Tibial nerve (tissue), 4 donors: ENCODE data around the gene MCF2L.

Source experiments
- EP300 ChIP-seq, 2 donors: sonication (generic); formaldehyde crosslinking; IDR thresholded peaks; one replicate each; pipeline ENCODE4 v1.6.1; 2017; ENCODE audit warnings: antibody characterized with exemption in 2 of 2, mild to moderate bottlenecking in 1 of 2
- POLR2A ChIP-seq, 2 donors: fragments of 450-650 bp; IDR thresholded peaks; one replicate each; pipeline ENCODE4 v1.6.1; 2017; ENCODE audit warnings: antibody characterized with exemption in 2 of 2, mild to moderate bottlenecking in 2 of 2, moderate library complexity in 2 of 2
- TF ChIP-seq, protein P1 (sequence below), 5 experiments: fragments of 200-600 bp in 3 of 5; fragments of 450-650 bp in 2 of 5; sonication (generic) in 3 of 5; IDR thresholded peaks; one replicate each; pipeline ENCODE4 v1.5.1; 2016 to 2019; ENCODE audit warnings: antibody characterized with exemption in 5 of 5, mild to moderate bottlenecking in 3 of 5, moderate library complexity in 2 of 5

DNA sequence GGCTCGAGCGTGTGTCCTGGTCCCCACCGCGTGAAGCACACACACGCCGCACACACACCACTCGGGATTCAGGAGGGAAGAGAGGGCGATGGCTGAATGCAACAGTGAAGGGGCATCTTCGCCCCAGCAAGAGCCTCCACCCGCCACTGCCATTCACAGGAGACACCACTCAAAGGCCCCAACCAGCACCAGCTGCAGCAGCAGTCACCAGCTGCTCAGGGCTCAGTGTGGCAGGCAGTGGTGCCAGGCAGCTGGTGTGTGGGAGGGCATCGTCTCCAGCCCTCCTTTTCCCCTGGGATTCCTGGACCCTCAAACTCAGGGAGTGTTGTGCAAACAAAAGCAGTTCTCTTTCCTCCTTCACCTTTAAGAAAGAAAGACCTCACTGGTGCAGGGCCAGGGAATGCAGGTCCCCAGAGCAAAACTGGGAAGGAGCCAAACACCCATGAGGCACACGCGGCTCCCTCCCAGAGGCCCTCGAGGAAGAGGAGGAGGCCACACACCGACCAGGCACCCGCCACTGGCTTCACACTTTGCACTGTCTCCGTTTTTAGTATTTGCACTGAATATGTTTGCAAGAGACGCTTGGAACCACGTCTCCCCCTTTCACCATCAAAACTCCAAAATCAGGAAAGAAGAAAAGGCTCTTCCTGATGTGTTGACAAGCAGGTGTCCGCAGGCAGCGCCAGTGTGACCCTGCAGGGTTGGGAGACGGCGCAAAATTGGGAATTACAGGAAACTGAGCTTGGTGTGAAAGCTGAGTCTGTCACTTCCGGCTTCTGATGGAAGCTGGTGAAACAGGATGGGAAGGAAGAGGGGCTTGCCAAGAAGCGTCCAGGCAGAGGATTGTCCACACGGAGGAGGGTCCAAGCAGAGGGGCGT, 110.1 kb downstream of the MCF2L start:
- TF ChIP-seq EP300 (IDR thresholded peaks at IDR 0.05) (no peak), POLR2A (IDR thresholded peaks at IDR 0.05) (no peak)
- TF ChIP-seq, protein P1, sequence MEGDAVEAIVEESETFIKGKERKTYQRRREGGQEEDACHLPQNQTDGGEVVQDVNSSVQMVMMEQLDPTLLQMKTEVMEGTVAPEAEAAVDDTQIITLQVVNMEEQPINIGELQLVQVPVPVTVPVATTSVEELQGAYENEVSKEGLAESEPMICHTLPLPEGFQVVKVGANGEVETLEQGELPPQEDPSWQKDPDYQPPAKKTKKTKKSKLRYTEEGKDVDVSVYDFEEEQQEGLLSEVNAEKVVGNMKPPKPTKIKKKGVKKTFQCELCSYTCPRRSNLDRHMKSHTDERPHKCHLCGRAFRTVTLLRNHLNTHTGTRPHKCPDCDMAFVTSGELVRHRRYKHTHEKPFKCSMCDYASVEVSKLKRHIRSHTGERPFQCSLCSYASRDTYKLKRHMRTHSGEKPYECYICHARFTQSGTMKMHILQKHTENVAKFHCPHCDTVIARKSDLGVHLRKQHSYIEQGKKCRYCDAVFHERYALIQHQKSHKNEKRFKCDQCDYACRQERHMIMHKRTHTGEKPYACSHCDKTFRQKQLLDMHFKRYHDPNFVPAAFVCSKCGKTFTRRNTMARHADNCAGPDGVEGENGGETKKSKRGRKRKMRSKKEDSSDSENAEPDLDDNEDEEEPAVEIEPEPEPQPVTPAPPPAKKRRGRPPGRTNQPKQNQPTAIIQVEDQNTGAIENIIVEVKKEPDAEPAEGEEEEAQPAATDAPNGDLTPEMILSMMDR (IDR thresholded peaks at IDR 0.05) = no peak
